ENCODE data around the gene TCEA2. TPM values are rescaled to one million over a fixed set of nuclear protein-coding genes. Genes with fewer than 3 reads are reported as not detected.

The TCEA2 gene
- total and polyA plus RNA-seq, 2 of the 13 experiments (the other 11 are each of a cell fraction or from before 2014, with no cell fraction given) = 28.1 to 33.7 TPM

DNA sequence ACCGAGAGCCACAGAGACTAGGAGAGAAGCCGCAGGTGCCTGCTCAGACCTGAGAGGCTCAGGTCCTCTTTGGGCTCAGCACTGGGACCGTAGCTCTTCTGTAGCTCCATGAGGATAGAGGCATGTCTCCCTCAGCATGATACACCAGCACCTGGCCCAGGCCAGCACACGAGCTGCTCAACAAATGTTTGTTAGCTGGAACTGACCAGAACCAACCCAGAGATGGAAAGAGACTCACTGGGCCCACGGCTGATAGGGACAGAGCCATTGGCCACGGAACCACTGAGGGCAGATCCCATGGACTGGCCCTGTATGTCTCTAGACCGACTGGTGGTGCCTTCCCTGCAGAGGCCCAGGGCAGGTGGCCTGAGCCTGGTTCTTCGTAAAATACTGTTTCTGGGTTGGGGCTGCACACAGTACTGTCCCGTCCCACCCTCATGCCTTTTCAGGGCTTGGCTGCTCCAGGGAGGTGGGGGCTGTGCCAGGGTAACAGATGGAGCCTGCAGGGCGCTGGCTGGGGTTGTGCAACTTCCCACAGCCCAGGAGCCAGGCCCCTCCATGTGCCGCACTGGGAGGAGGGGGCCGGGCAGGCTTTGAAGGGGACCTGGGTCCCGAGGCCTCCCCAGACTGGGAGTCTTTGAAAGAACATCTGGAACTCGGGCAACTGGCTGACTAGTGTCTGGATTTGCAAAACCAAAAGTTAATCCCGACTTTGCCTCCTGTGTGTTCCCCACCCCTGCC lies 21.8 kb upstream of the TCEA2 start (continued):
- no peak for TF ChIP-seq NFE2 (CRISPR knock-in tag; IDR thresholded peaks at IDR 0.05)
- no peak for TF ChIP-seq ZBTB38 (CRISPR knock-in tag; IDR thresholded peaks at IDR 0.05)
- TF ChIP-seq, protein P1, sequence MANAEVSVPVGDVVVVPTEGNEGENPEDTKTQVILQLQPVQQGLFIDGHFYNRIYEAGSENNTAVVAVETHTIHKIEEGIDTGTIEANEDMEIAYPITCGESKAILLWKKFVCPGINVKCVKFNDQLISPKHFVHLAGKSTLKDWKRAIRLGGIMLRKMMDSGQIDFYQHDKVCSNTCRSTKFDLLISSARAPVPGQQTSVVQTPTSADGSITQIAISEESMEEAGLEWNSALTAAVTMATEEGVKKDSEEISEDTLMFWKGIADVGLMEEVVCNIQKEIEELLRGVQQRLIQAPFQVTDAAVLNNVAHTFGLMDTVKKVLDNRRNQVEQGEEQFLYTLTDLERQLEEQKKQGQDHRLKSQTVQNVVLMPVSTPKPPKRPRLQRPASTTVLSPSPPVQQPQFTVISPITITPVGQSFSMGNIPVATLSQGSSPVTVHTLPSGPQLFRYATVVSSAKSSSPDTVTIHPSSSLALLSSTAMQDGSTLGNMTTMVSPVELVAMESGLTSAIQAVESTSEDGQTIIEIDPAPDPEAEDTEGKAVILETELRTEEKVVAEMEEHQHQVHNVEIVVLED (CRISPR knock-in tag; IDR thresholded peaks at IDR 0.05; ENCODE audit: borderline replicate concordance) = no peak
- TF ChIP-seq EHMT2 (IDR thresholded peaks at IDR 0.05; ENCODE audit: borderline replicate concordance, low read depth, low read length) = no peak
- no peak for TF ChIP-seq ZNF496 (CRISPR knock-in tag; IDR thresholded peaks at IDR 0.05; ENCODE audit: insufficient replicate concordance)
- 0 out of 2 replicates have a peak, but pooled peaks have one; percentile 58 for TF ChIP-seq CREB3 (CRISPR knock-in tag; IDR thresholded peaks at IDR 0.05)
- TF ChIP-seq SALL2 (CRISPR knock-in tag; IDR thresholded peaks at IDR 0.05) = no peak
- TF ChIP-seq MEF2D (CRISPR knock-in tag; IDR thresholded peaks at IDR 0.05) = 0 out of 2 replicates have a peak, but pooled peaks have one; percentile 52
- TF ChIP-seq ZNF350 (CRISPR knock-in tag; IDR thresholded peaks at IDR 0.05; ENCODE audit: borderline replicate concordance, low read depth) = no peak; the same call in none of the 2 replicates
- no peak; the same call in 1 of the 2 replicates for TF ChIP-seq FOXP4 (CRISPR knock-in tag; IDR thresholded peaks at IDR 0.05)
- no peak for TF ChIP-seq MAZ (IDR thresholded peaks at IDR 0.05; ENCODE audit: borderline replicate concordance, low read depth, low read length)
- TF ChIP-seq MAZ (CRISPR knock-in tag; IDR thresholded peaks at IDR 0.05; ENCODE audit: low read depth) = peak; percentile 37
- TF ChIP-seq HNF1A (IDR thresholded peaks at IDR 0.05; ENCODE audit: low read depth) = no peak
- peak; percentile 62 for TF ChIP-seq HNF1A (CRISPR knock-in tag; IDR thresholded peaks at IDR 0.05; ENCODE audit: borderline replicate concordance)
- peak; percentile 84 for TF ChIP-seq DMAP1 (CRISPR knock-in tag; IDR thresholded peaks at IDR 0.05)
- TF ChIP-seq E2F2 (CRISPR knock-in tag; IDR thresholded peaks at IDR 0.05; ENCODE audit: borderline replicate concordance) = no peak
- 0 out of 2 replicates have a peak, but pooled peaks have one; percentile 58 for TF ChIP-seq ZSCAN22 (CRISPR knock-in tag; IDR thresholded peaks at IDR 0.05)
- TF ChIP-seq ZNF251 (CRISPR knock-in tag; IDR thresholded peaks at IDR 0.05) = 0 out of 2 replicates have a peak, but pooled peaks have one; percentile 75
- peak; percentile 30; the same call in 1 of the 2 replicates for TF ChIP-seq SIN3A (IDR thresholded peaks at IDR 0.05; ENCODE audit: borderline replicate concordance, low read depth, low read length)
